Colonic mucosa (tissue), 4 donors: ENCODE data around the gene SF1. TPM values are rescaled to one million over a fixed set of nuclear protein-coding genes. Genes with fewer than 3 reads are reported as not detected.

ENCODE experiments used
- DNase-seq: peaks from one replicate; pipeline ENCODE4 v3.0.0-alpha.2; 2020
- H3K27ac ChIP-seq: fragments of 200-600 bp; one replicate; pipeline ENCODE4 v1.8.0; 2021
- H3K27me3 ChIP-seq: fragments of 200-600 bp; one replicate; pipeline ENCODE4 v1.8.0; 2021
- H3K36me3 ChIP-seq: fragments of 200-600 bp; one replicate; pipeline ENCODE4 v1.8.0; 2021
- H3K4me1 ChIP-seq: fragments of 200-600 bp; one replicate; pipeline ENCODE4 v1.8.0; 2021; ENCODE audit warnings: mild to moderate bottlenecking
- H3K4me3 ChIP-seq: fragments of 200-600 bp; one replicate; pipeline ENCODE4 v1.8.0; 2021
- H3K9ac ChIP-seq, 2 donors: one replicate each; pipeline ENCODE4 v1.7.0; 2013; ENCODE audit warnings: control low read depth in 2 of 2, low read depth in 2 of 2, low read length in 2 of 2
- H3K9me3 ChIP-seq: fragments of 200-600 bp; one replicate; pipeline ENCODE4 v1.8.0; 2021
- intact Hi-C: fragments of 100-400 bp; cut with DNase I; formaldehyde crosslinking; loops from one replicate; pipeline ENCODE4 v1.14.1; 2022
- total RNA-seq, 2 donors: library from RNA; stranded (reverse); fragmentation: NEBNext Ultra II Directional in 1 of 2; extraction: Animal tissue kit (Norgen Biotek cat#: 25700) in 1 of 2; gene quantifications; one replicate each; pipeline ENCODE4 v1.2.1, GENCODE V29; 2021
- TF ChIP-seq, protein P1 (sequence below): fragments of 200-600 bp; IDR thresholded peaks from one replicate; pipeline ENCODE4 v1.8.0; 2022; ENCODE audit warnings: antibody characterized with exemption, mild to moderate bottlenecking
- donor health status: healthy.
- donor health status: DM: no; HTN: no; CAD: no.
- donor health status: DM: no; HTN: no; CAD: no.

SF1 gene
- total RNA-seq, 2 donors from 2014 or later, result 164 to 220 TPM

DNA sequence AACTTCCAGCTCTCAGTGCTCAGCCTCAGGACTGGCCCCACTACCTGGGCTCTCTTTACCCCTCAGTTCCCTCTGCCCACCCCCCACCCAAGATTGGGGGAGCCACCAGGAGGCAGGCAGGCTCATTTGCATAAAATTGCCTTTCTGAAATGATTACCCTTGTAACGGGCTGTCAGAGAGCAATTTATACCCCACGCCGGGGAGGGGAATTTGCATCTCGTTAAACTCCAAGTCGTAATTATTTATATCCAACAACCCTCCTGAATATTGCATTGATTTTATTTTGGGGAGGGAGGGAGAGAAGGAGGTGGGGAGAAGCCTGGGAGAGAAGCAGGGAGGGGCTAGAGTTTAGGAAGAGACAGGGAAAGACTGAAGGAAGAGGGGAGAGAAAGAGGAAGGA lies 63.7 kb downstream of the SF1 start:
- intact Hi-C loops, result no loop called here
- DNase-seq, result no peak

More for the DNA sequence above, 63.7 kb downstream of the SF1 start:
- no peak overlapping the region for H3K9ac ChIP-seq
- H3K36me3 ChIP-seq, result no peaks in the 10 kb centered on the region
- TF ChIP-seq, protein P1, sequence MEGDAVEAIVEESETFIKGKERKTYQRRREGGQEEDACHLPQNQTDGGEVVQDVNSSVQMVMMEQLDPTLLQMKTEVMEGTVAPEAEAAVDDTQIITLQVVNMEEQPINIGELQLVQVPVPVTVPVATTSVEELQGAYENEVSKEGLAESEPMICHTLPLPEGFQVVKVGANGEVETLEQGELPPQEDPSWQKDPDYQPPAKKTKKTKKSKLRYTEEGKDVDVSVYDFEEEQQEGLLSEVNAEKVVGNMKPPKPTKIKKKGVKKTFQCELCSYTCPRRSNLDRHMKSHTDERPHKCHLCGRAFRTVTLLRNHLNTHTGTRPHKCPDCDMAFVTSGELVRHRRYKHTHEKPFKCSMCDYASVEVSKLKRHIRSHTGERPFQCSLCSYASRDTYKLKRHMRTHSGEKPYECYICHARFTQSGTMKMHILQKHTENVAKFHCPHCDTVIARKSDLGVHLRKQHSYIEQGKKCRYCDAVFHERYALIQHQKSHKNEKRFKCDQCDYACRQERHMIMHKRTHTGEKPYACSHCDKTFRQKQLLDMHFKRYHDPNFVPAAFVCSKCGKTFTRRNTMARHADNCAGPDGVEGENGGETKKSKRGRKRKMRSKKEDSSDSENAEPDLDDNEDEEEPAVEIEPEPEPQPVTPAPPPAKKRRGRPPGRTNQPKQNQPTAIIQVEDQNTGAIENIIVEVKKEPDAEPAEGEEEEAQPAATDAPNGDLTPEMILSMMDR, result no peak
- H3K9me3 ChIP-seq, result no peaks in the 10 kb centered on the region
- H3K4me3 ChIP-seq, result no peak overlapping the region
- H3K27me3 ChIP-seq, result peaks cover 71% of the 10 kb centered on the region
- H3K27ac ChIP-seq, result no peak overlapping the region
- H3K4me1 ChIP-seq, result no peaks in the 10 kb centered on the region

Other genes with a start within 250 kb of the SF1 start
- not detected for gene SLC22A11, start 222.6 kb downstream of the SF1 start, total RNA-seq
- gene SLC22A12, start 187.3 kb downstream of the SF1 start, total RNA-seq, result not detected
- gene NRXN2, start 55.3 kb downstream of the SF1 start, total RNA-seq, result 1 to 10 TPM; 2.2 to 5.4 TPM
- 1 to 10 TPM; 2.8 to 3.5 TPM for gene RASGRP2, start 34.4 kb downstream of the SF1 start, total RNA-seq
- gene PYGM, start 18.6 kb downstream of the SF1 start, total RNA-seq, result 1 to 10 TPM; 1.6 to 2.7 TPM
- gene MAP4K2, start 24.7 kb upstream of the SF1 start, total RNA-seq, result 10 to 100 TPM in 1 of 2 donors, 1 to 10 TPM in 1; 9.2 to 13.3 TPM
- gene MEN1, start 32.0 kb upstream of the SF1 start, total RNA-seq, result 10 to 100 TPM; 21.1 to 45.5 TPM
- gene CDC42BPG, start 66.1 kb upstream of the SF1 start, total RNA-seq, result 10 to 100 TPM; 29.3 to 41.6 TPM
- 10 to 100 TPM; 66.5 to 72.3 TPM for gene EHD1, start 100.1 kb upstream of the SF1 start, total RNA-seq
- gene ATG2A, start 138.7 kb upstream of the SF1 start, total RNA-seq, result 10 to 100 TPM; 30.6 to 32.8 TPM
- gene PPP2R5B, start 146.1 kb upstream of the SF1 start, total RNA-seq, result 10 to 100 TPM; 18.6 to 36.1 TPM
- not detected for gene GPHA2, start 157.4 kb upstream of the SF1 start, total RNA-seq
- gene MAJIN, start 193.6 kb upstream of the SF1 start, total RNA-seq, result not detected
- gene BATF2, start 218.4 kb upstream of the SF1 start, total RNA-seq, result 10 to 100 TPM; 14.1 to 20.7 TPM
- 100 to 1,000 TPM in 1 of 2 donors, 10 to 100 TPM in 1; 81.9 to 102 TPM for gene ARL2, start 235.6 kb upstream of the SF1 start, total RNA-seq
- 10 to 100 TPM; 37.7 to 53.8 TPM for gene SNX15, start 248.9 kb upstream of the SF1 start, total RNA-seq